Loucy (cell line): ENCODE data around the gene MUC20.
"Not testable (repeated sequence)": the region's sequence is repeated elsewhere in the genome, so short reads cannot be mapped to it uniquely, and the experiment has no call there.

Source experiments
- CTCF ChIP-seq: fragments of 200-600 bp; sonication (generic); conservative IDR thresholded peaks from 2 replicates; pipeline ENCODE4 v1.5.1; 2014; ENCODE audit warnings: mild to moderate bottlenecking, antibody characterized with exemption, low read length
- EZH2phosphoT487 ChIP-seq: fragments of 200-600 bp; IDR thresholded peaks from 2 replicates; pipeline ENCODE4 v1.6.1; 2018; ENCODE audit warnings: antibody characterized with exemption, mild to moderate bottlenecking, moderate library complexity, borderline replicate concordance

- TF ChIP-seq CTCF, EZH2phosphoT487: not testable (repeated sequence)
Measured at GRCh38 chr3:195724363-195724762, 3.6 kb downstream of the MUC20 start.
